Activated naive CD4-positive, alpha-beta T cell treated with anti-CD3 and anti-CD28 coated beads, Interleukin-2, amount 10 ng/mL, durations not matched to agents 7 days and 5 days (primary cell): Measurements from ENCODE around the gene ITLN1.
"Not testable (repeated sequence)": the region's sequence is repeated elsewhere in the genome, so short reads cannot be mapped to it uniquely, and the experiment has no call there.

Source experiments
- CTCF ChIA-PET: fragments of 350-600 bp; sonication (Branson Sonifier 250); formaldehyde crosslinking; loops from one replicate; lab custom pipeline; 2021; ENCODE audit warnings: antibody characterized with exemption; lab: Charles Lee
- DNase-seq: peaks from one replicate; pipeline ENCODE4 v3.0.0-alpha.2; 2020
- H3K27ac Mint-ChIP-seq: one replicate; pipeline ENCODE4 v1.8.0; 2021; ENCODE audit warnings: mild to moderate bottlenecking, moderate library complexity, mixed read lengths
- H3K27me3 Mint-ChIP-seq: one replicate; pipeline ENCODE4 v1.8.0; 2021; ENCODE audit warnings: mild to moderate bottlenecking, mixed read lengths
- H3K36me3 Mint-ChIP-seq: one replicate; pipeline ENCODE4 v1.8.0; 2021; ENCODE audit warnings: mixed read lengths
- H3K4me1 Mint-ChIP-seq: one replicate; pipeline ENCODE4 v1.8.0; 2021; ENCODE audit warnings: mixed read lengths
- H3K4me3 Mint-ChIP-seq: one replicate; pipeline ENCODE4 v1.8.0; 2021; ENCODE audit warnings: mild to moderate bottlenecking, moderate library complexity, mixed read lengths
- H3K9me3 Mint-ChIP-seq: one replicate; pipeline ENCODE4 v1.8.0; 2021; ENCODE audit warnings: mixed read lengths

ITLN1 gene

GRCh38 chr1:160885042-160885441, at the start of gene ITLN1:
TSS of gene ITLN1 (minus strand) at chr1:160885180. CDS start at chr1:160884877, 303 bp downstream.
- CTCF ChIA-PET, result interaction anchor here (0.7 to 2.6 kb wide), 6 partner anchors 10 to 204 kb away, joined by 3 to 20 read pairs (median 4); no protein-coding TSS in a partner anchor
- peaks cover 16% of the 10 kb centered on the region for H3K27me3 Mint-ChIP-seq
- no peaks in the 10 kb centered on the region for H3K9me3 Mint-ChIP-seq
- H3K4me3 Mint-ChIP-seq, result no peak within 1 kb of the TSS
- DNase-seq, result no peak
- H3K36me3 Mint-ChIP-seq, result no peaks in the 10 kb centered on the region
- no peak within 1 kb of the TSS for H3K27ac Mint-ChIP-seq
- no peaks in the 10 kb centered on the region for H3K4me1 Mint-ChIP-seq

- H3K36me3 Mint-ChIP-seq, H3K9me3 Mint-ChIP-seq, H3K4me1 Mint-ChIP-seq, CTCF ChIA-PET, H3K4me3 Mint-ChIP-seq, DNase-seq, H3K27ac Mint-ChIP-seq: not testable (repeated sequence)
- peaks cover 20% of the 10 kb centered on the region for H3K27me3 Mint-ChIP-seq
Measured at GRCh38 chr1:160933305-160933704, 48.3 kb upstream of the ITLN1 start.

DNA sequence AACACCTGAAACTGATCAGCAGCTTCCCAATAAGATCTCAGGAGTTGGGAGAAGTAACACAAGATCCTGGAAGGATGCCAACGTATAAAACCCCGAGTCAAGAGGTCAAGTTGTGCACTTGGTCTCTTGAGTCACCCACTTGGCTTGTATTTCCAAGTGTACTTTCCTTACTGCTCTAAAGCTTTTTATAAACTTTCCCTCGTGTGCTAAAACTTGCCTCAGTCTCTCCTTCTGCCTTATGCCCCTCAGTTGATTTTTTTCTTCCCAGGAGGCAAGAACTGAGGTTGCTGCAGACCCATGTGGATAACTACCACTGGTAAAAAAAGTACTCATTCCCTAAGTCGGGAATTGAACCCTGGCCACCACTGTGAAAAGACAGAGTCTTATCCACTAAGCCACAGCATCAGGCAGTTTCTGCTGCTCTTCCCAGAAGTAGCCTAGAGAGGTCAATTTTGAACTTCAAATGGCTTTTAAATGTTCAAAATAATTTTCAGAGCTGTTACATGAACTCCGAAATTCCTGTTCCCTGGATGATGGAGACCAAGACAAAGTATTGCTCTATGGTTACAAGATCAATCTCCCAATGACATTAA, 40.8 kb upstream of the ITLN1 start:
- no peak for DNase-seq

GRCh38 chr1:160924791-160925651, 40.0 kb upstream of the ITLN1 start:
- H3K4me1 Mint-ChIP-seq, result no peaks in the 10 kb centered on the region
- CTCF ChIA-PET, result interaction anchor here (0.7 kb wide), 1 partner anchor 41 kb away, joined by 3 read pairs; no protein-coding TSS in a partner anchor
- no peaks in the 10 kb centered on the region for H3K36me3 Mint-ChIP-seq
- peaks cover 29% of the 10 kb centered on the region for H3K9me3 Mint-ChIP-seq
- peaks cover 26% of the 10 kb centered on the region for H3K27me3 Mint-ChIP-seq
- no peak for DNase-seq
- H3K4me3 Mint-ChIP-seq, result no peak overlapping the region
- no peak overlapping the region for H3K27ac Mint-ChIP-seq

More for the DNA sequence above, 40.8 kb upstream of the ITLN1 start:
- H3K4me3 Mint-ChIP-seq, result no peak overlapping the region
- H3K4me1 Mint-ChIP-seq, result no peaks in the 10 kb centered on the region
- no peaks in the 10 kb centered on the region for H3K36me3 Mint-ChIP-seq
- H3K9me3 Mint-ChIP-seq, result peaks cover 27% of the 10 kb centered on the region
- CTCF ChIA-PET, result interaction anchor here (0.7 kb wide), 1 partner anchor 42 kb away, joined by 3 read pairs; no protein-coding TSS in a partner anchor
- H3K27me3 Mint-ChIP-seq, result peaks cover 26% of the 10 kb centered on the region
- no peak overlapping the region for H3K27ac Mint-ChIP-seq

- no peak for DNase-seq
- H3K27ac Mint-ChIP-seq, result no peak overlapping the region
- H3K27me3 Mint-ChIP-seq, result peaks cover 17% of the 10 kb centered on the region
- no peaks in the 10 kb centered on the region for H3K36me3 Mint-ChIP-seq
- H3K9me3 Mint-ChIP-seq, result peaks cover 5% of the 10 kb centered on the region
- CTCF ChIA-PET, result no interaction called here
- H3K4me1 Mint-ChIP-seq, result no peaks in the 10 kb centered on the region
- no peak overlapping the region for H3K4me3 Mint-ChIP-seq
Measured at GRCh38 chr1:160916666-160917065, 31.7 kb upstream of the ITLN1 start.

- H3K4me1 Mint-ChIP-seq, DNase-seq, H3K4me3 Mint-ChIP-seq, H3K36me3 Mint-ChIP-seq, H3K9me3 Mint-ChIP-seq, H3K27ac Mint-ChIP-seq, CTCF ChIA-PET: not testable (repeated sequence)
- H3K27me3 Mint-ChIP-seq, result peaks cover 17% of the 10 kb centered on the region
Measured at GRCh38 chr1:160913229-160913628, 28.2 kb upstream of the ITLN1 start.

GRCh38 chr1:160911925-160912324, 26.9 kb upstream of the ITLN1 start:
- CTCF ChIA-PET, result no interaction called here
- no peaks in the 10 kb centered on the region for H3K9me3 Mint-ChIP-seq

GRCh38 chr1:160911441-160911840, 26.5 kb upstream of the ITLN1 start:
- Mint-ChIP-seq H3K4me3 (no peak overlapping the region), H3K36me3 (no peaks in the 10 kb centered on the region), H3K9me3 (no peaks in the 10 kb centered on the region), H3K27ac (no peak overlapping the region), H3K27me3 (peaks cover 11% of the 10 kb centered on the region), H3K4me1 (no peaks in the 10 kb centered on the region)
- DNase-seq, result no peak
- CTCF ChIA-PET, result no interaction called here

More at GRCh38 chr1:160911925-160912324, 26.9 kb upstream of the ITLN1 start:
- no peak for DNase-seq
- Mint-ChIP-seq H3K27ac (no peak overlapping the region), H3K36me3 (no peaks in the 10 kb centered on the region), H3K27me3 (peaks cover 12% of the 10 kb centered on the region), H3K4me1 (no peaks in the 10 kb centered on the region), H3K4me3 (no peak overlapping the region)

DNA sequence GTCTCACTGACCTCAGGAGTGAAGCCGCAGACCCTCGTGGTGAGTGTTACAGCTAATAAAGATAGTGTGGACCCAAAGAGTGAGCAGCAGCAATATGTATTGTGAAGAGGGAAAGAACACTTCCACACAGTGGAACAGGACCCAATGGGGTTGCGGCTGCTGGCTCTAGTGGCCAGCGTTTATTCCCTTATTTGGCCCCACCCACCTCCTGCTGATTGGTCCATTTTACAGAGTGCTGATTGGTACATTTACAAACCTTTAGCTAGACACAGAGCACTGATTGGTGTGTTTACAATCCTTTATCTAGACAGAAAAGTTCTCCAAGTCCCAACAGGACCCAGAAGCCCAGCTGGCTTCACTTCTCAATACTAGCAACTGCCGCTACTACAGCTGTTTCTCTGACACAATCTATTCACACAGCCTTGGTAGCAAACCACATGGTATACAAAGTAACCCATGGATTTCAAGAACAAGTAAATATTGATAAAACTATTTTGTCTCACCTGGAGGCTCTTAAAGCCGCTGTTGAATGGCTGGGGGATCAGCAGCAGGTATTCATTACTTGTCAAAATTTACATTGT, 25.3 kb upstream of the ITLN1 start:
- no peak for DNase-seq
- H3K4me3 Mint-ChIP-seq, result no peak overlapping the region
- no peak overlapping the region for H3K27ac Mint-ChIP-seq
- peaks cover 6% of the 10 kb centered on the region for H3K27me3 Mint-ChIP-seq
- no peaks in the 10 kb centered on the region for H3K4me1 Mint-ChIP-seq
- H3K36me3 Mint-ChIP-seq, result no peaks in the 10 kb centered on the region
- H3K9me3 Mint-ChIP-seq, result no peaks in the 10 kb centered on the region
- CTCF ChIA-PET, result interaction anchor here (1.4 kb wide), 1 partner anchor 75 kb away, joined by 4 read pairs; no protein-coding TSS in a partner anchor

DNA sequence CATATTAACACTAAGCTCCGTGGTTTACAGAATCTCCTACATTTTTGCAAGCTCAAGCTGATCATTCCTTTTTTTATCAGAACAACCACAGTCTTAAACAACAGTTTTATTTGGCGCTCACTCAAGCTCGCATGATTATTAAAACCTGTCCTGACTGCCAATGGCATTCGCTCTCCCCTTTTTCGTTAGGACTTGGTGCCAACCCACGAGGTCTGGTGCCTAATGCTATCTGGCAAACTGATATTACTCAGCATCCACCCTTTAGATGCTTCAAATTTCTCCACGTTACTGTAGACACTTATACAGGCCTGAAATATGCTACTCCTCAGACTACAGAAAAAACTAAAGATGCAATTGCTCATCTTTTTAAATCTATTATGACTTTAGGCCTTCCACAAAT, 23.0 kb upstream of the ITLN1 start:
- Mint-ChIP-seq H3K4me1 (no peaks in the 10 kb centered on the region), H3K27me3 (peaks cover 6% of the 10 kb centered on the region), H3K9me3 (no peaks in the 10 kb centered on the region), H3K4me3 (no peak overlapping the region), H3K27ac (no peak overlapping the region), H3K36me3 (no peaks in the 10 kb centered on the region)
- CTCF ChIA-PET, result interaction anchor here (1.0 to 1.5 kb wide), 2 partner anchors 19 to 44 kb away, joined by 4 to 5 read pairs; no protein-coding TSS in a partner anchor
- DNase-seq, result no peak

DNA sequence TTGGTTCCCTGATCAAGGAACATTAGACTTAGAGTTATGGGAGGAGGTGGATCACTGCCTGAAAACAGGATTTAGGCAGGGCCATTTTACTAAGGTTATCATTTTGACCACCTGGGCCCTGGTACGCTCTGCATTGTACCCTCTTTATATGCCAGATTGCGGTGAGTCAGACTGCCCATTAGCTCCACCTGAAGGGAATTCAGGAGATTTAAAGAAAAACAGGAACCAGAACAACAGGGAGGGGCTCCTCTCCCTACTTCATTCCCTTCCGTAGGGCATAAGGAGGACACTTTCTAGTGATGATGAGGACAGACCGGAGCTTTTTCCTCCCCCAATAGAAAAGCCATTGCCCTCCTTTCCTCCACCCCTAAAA, 20.6 kb upstream of the ITLN1 start:
- DNase-seq, result no peak
- Mint-ChIP-seq H3K27ac (no peak overlapping the region), H3K4me1 (no peaks in the 10 kb centered on the region), H3K36me3 (no peaks in the 10 kb centered on the region), H3K9me3 (peaks cover 2% of the 10 kb centered on the region), H3K4me3 (no peak overlapping the region), H3K27me3 (peaks cover 14% of the 10 kb centered on the region)
- CTCF ChIA-PET, result interaction anchor here (1.4 kb wide), 1 partner anchor 23 kb away, joined by 3 read pairs; no protein-coding TSS in a partner anchor

DNA sequence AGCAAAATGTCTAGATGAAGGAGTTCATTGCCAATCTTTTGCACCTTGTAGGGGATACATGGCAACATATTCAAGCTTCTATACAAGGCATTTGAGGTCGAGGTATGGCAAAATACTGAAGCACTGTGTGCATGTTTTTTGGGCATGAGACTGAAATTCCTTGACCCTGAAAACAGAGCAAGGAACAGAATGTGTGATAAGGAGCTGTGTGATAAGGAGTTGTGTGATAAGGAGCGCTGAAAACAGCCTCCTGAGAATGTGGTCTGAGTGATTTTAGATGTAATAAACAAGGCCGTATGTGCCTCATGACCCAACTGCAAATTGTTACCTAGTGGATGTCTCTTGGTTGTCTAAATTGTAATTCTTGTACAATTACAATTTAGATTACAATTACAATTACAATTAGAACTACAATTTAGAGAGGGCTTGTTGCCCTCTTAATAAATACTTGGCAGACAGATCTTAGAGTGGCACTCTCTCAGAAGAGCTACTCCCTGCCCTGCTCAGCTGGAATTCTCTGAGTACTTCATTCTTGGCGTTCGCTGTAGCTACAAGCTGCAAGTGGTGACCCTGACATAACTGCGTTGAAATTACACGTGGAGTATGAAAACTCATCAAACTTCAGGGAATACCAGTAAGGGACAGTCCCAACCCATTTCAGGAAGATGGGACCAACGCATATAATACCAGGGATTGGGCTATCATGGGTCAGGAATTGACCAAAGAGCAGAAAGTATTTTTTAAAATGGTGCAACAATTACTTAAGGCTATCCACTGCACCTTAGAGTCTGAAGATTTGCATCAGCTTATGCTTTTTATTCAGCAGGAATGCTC, 20.0 kb upstream of the ITLN1 start:
- H3K4me3 Mint-ChIP-seq, result no peak overlapping the region
- no peak for DNase-seq
- H3K9me3 Mint-ChIP-seq, result peaks cover 3% of the 10 kb centered on the region
- no peak overlapping the region for H3K27ac Mint-ChIP-seq
- CTCF ChIA-PET, result interaction anchor here (0.7 to 1.4 kb wide), 3 partner anchors 23 to 49 kb away, joined by 3 read pairs; no protein-coding TSS in a partner anchor
- peaks cover 10% of the 10 kb centered on the region for H3K27me3 Mint-ChIP-seq
- H3K4me1 Mint-ChIP-seq, result no peaks in the 10 kb centered on the region
- no peaks in the 10 kb centered on the region for H3K36me3 Mint-ChIP-seq

GRCh38 chr1:160902251-160902650, 17.3 kb upstream of the ITLN1 start:
- H3K9me3 Mint-ChIP-seq, H3K4me3 Mint-ChIP-seq, CTCF ChIA-PET, H3K4me1 Mint-ChIP-seq, DNase-seq, H3K36me3 Mint-ChIP-seq, H3K27ac Mint-ChIP-seq: not testable (repeated sequence)
- peaks cover 22% of the 10 kb centered on the region for H3K27me3 Mint-ChIP-seq
